ENCODE results near the gene NFKB1.

NFKB1 gene

GRCh38 chr4:102620697-102621497 lies 119.7 kb downstream of the NFKB1 start:
- TF ChIP-seq CTCF (IDR thresholded peaks at IDR 0.05; ENCODE audit: low read depth, low read length), result peak; percentile 45
- DNase-seq (ENCODE audit: low read depth in 2 of 2), result peak; percentile 82 to 84
- peak overlapping the region in 1 of 2 donors; percentile 8 for H3K4me3 ChIP-seq (replicated peaks in 1 of 2; ENCODE audit: low read depth in 2 of 2, low read length in 2 of 2)

GRCh38 chr4:102623622-102624021 lies 122.5 kb downstream of the NFKB1 start:
- DNase-seq (ENCODE audit: low read depth in 2 of 2), result peak; percentile 56 to 75
- peak; percentile 16 for TF ChIP-seq CTCF (IDR thresholded peaks at IDR 0.05; ENCODE audit: low read depth, low read length)
- H3K4me3 ChIP-seq (replicated peaks in 1 of 2; ENCODE audit: low read depth in 2 of 2, low read length in 2 of 2), result no peak overlapping the region

GRCh38 chr4:102624505-102624904 lies 123.3 kb downstream of the NFKB1 start:
- H3K4me3 ChIP-seq (replicated peaks in 1 of 2; ENCODE audit: low read depth in 2 of 2, low read length in 2 of 2), result no peak overlapping the region
- no peak for DNase-seq (ENCODE audit: low read depth in 2 of 2)
- TF ChIP-seq CTCF (IDR thresholded peaks at IDR 0.05; ENCODE audit: low read depth, low read length), result no peak

- H3K4me3 ChIP-seq (replicated peaks in 1 of 2; ENCODE audit: low read depth in 2 of 2, low read length in 2 of 2), result no peak overlapping the region
- peak; percentile 78 for DNase-seq (ENCODE audit: low read depth in 2 of 2)
- TF ChIP-seq CTCF (IDR thresholded peaks at IDR 0.05; ENCODE audit: low read depth, low read length), result peak; percentile 53
These were observed 124.2 kb downstream of the NFKB1 start for GRCh38 chr4:102625232-102625930.

- DNase-seq (ENCODE audit: low read depth in 2 of 2), result peak; percentile 17 to 64
- TF ChIP-seq CTCF (IDR thresholded peaks at IDR 0.05; ENCODE audit: low read depth, low read length), result no peak
These were observed 126.8 kb downstream of the NFKB1 start for GRCh38 chr4:102627831-102628523.

GRCh38 chr4:102629673-102630072 lies 128.5 kb downstream of the NFKB1 start:
- no peak for DNase-seq (ENCODE audit: low read depth in 2 of 2)
- H3K4me3 ChIP-seq (replicated peaks in 1 of 2; ENCODE audit: low read depth in 2 of 2, low read length in 2 of 2), result no peak overlapping the region
- TF ChIP-seq CTCF (IDR thresholded peaks at IDR 0.05; ENCODE audit: low read depth, low read length), result no peak

More at GRCh38 chr4:102627831-102628523, 126.8 kb downstream of the NFKB1 start:
- H3K4me3 ChIP-seq (replicated peaks in 1 of 2; ENCODE audit: low read depth in 2 of 2, low read length in 2 of 2), result no peak overlapping the region
